ENCODE data around the gene DSTYK. TPM values are rescaled to one million over a fixed set of nuclear protein-coding genes. Genes with fewer than 3 reads are reported as not detected.
"Not testable (repeated sequence)": the region's sequence is repeated elsewhere in the genome, so short reads cannot be mapped to it uniquely, and the experiment has no call there.

DSTYK gene
- total RNA-seq, 1 donor from 2014 or later: 18.3 TPM

DNA sequence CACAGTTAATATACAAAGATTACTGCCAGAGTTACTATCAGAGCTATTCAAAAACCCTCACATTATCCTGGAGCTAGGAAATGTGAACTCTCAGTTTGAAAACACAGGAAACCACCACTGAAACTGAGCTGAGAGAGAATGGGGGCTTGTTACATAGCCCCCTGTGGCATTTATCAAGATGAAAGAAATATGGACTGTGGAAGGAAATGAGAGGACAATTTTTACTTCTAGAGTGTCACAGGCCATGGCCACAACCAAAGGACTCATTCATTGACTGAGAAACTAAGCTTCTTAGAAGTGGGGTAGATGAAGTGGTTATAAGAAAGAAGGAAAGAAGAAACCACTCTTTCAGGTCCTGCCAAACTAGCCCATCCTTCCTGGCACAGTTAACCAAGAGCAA lies 25.3 kb downstream of the DSTYK start:
- no peak for FAIRE-seq
- DNase-seq (ENCODE audit: low spot score in 2 of 2): no peak

DNA sequence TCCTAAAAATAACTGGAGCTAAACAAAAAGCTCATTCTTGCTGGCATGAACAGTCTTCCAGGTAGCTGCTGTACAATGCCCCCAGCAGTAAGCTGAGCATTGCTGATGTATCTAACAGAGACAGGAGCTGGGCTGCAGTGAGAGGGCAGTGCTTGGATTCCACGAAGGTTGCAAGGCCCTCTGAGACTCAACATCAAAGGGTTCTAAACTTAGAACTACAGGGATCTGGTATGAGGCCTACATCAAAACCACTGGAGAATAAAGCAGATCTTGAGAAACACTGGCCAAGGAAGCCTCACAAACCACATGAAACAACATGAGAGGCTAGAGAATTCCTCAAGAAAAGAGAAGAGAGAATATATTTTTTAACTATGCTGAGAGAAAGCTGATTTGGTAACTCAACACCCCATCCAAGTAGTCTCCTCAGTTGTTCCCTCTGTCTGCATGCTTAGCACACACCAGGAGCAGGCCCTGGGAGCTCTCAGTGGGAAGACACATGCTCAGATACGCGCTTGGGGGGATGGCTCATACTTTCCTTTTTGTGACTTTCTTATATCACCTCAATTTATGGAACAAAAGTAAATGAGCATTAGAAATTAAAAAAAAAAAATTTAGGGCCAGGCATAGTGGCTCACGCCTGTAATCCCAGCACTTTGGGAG lies 27.7 kb downstream of the DSTYK start:
- no peak for DNase-seq (ENCODE audit: low spot score in 2 of 2)
- no peak for FAIRE-seq

GRCh38 chr1:205182930-205183329 lies 28.6 kb downstream of the DSTYK start:
- FAIRE-seq (no peak), DNase-seq (ENCODE audit: low spot score in 2 of 2) (no peak)

GRCh38 chr1:205180331-205180730 lies 31.2 kb downstream of the DSTYK start:
- FAIRE-seq; DNase-seq (ENCODE audit: low spot score in 2 of 2): not testable (repeated sequence)

GRCh38 chr1:205179842-205180241 lies 31.7 kb downstream of the DSTYK start:
- FAIRE-seq: no peak
- DNase-seq (ENCODE audit: low spot score in 2 of 2): no peak

GRCh38 chr1:205172729-205173366 lies 38.7 kb downstream of the DSTYK start:
- FAIRE-seq (no peak), DNase-seq (ENCODE audit: low spot score in 2 of 2) (no peak)

- DNase-seq (ENCODE audit: low spot score in 2 of 2): no peak
- FAIRE-seq: no peak
These were observed 40.1 kb downstream of the DSTYK start for GRCh38 chr1:205171369-205171768.

DNA sequence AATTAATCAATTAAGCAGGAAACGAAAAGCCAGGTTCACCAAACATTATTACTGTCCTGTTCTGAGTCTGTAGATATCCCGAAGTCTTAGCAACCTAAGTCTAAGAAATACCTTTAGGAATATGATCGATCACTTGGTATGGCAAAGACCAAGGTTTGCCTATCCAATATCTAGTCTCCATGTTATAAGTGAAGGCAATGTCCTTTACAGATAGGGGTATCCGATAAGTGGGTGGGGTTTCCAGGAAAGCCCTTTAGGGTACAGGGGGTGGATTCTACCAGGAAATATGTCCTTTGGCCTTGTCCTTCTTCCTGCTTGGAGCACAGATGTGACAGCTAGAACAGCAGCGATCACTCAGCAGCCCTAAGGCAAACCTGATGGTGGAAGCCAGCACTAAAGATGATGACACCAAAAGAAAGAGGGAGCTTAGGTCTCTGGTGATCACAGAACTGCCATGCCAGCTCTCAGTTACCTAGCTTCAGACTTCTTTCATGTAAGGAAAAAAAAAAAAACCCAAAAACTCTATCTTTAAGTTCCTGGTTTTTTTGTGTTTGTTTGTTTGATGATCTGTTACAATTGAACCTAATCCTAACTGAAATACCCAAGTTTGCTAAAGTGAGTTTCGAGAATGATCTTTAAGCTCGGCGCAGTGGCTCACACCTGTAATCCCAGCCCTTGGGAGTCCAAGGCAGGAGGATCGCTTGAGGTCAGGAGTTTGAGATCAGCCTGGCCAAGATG lies 40.8 kb downstream of the DSTYK start:
- FAIRE-seq (no peak), DNase-seq (ENCODE audit: low spot score in 2 of 2) (no peak)

- FAIRE-seq: no peak
These were observed 42.3 kb downstream of the DSTYK start for GRCh38 chr1:205169248-205169647.

DNA sequence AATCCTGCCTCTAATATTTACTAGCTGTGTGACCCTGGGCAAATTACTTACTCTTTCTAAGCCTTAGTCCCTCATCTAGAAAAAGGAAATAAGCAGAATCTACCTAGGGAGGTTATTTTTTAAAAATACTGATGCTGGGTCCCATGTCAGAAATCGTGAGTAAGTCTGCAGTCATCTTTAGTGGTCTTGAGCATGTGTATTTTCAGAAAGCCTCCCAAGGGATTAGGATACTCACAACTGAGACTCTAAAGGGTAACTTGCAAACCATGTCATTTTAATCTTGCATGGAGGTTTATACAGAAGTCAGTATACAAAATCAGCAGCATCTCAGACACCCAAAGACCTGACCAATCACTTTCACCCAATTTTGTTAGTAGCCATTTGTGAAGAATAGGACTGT lies 43.2 kb downstream of the DSTYK start:
- DNase-seq (ENCODE audit: low spot score in 2 of 2): no peak
- no peak for FAIRE-seq

More at GRCh38 chr1:205169248-205169647, 42.3 kb downstream of the DSTYK start:
- no peak for DNase-seq (ENCODE audit: low spot score in 2 of 2)

- FAIRE-seq: no peak
- DNase-seq (ENCODE audit: low spot score in 2 of 2): no peak
These were observed 49.2 kb downstream of the DSTYK start for GRCh38 chr1:205162301-205162700.

- DNase-seq (ENCODE audit: low spot score in 2 of 2) (no peak), FAIRE-seq (no peak)
These were observed 50.4 kb downstream of the DSTYK start for GRCh38 chr1:205161076-205161475.

DNA sequence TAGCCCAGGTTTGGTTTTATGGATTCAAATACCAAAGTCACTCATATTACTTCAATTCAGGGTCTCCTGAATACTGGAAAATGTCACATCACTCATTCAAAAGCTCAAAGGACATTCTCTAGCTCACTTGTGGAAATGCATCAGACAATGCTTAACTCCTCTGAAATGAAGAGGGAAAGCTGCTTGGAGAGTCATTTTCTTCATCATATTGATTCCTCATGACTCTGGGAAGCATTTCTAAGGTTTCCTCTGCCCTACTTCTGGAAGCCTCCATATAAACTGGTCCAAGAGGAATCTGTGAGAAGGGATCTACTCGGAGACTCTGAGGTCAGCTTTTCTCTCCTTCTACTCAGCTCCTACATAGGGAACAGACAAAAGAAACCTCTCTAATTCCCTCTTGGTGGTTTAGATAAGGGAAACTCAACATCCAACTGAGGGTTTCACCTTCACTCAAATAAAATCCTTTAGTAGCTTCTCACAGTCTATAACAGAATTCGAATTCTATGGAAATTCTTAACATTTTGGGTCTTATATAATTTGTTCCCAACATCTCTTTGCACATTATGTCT lies 53.4 kb downstream of the DSTYK start:
- DNase-seq (ENCODE audit: low spot score in 2 of 2): no peak
- FAIRE-seq: no peak

GRCh38 chr1:205155665-205156377 lies 55.7 kb downstream of the DSTYK start:
- not testable (repeated sequence) for FAIRE-seq

DNA sequence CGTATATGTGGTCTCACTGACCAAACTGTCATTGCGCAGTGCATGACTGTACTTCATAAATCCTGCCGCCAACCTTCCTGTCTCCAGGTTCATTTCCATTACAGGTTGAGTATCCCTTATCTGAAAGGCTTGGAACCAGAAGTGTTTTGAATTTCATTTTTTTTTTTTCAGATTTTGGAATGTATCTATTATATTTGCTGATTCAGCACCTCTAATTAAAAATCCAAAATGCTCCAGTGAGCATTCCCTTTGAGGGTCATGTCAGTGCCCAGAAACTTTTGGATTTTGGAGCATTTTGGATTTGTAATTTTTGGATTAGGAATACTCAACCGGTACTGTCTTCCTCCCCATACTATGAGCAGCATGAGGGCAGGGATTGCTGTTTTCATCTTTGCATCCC lies 59.0 kb downstream of the DSTYK start:
- no peak for DNase-seq (ENCODE audit: low spot score in 2 of 2)
- FAIRE-seq: no peak

More at GRCh38 chr1:205155665-205156377, 55.7 kb downstream of the DSTYK start:
- not testable (repeated sequence) for DNase-seq (ENCODE audit: low spot score in 2 of 2)

DNA sequence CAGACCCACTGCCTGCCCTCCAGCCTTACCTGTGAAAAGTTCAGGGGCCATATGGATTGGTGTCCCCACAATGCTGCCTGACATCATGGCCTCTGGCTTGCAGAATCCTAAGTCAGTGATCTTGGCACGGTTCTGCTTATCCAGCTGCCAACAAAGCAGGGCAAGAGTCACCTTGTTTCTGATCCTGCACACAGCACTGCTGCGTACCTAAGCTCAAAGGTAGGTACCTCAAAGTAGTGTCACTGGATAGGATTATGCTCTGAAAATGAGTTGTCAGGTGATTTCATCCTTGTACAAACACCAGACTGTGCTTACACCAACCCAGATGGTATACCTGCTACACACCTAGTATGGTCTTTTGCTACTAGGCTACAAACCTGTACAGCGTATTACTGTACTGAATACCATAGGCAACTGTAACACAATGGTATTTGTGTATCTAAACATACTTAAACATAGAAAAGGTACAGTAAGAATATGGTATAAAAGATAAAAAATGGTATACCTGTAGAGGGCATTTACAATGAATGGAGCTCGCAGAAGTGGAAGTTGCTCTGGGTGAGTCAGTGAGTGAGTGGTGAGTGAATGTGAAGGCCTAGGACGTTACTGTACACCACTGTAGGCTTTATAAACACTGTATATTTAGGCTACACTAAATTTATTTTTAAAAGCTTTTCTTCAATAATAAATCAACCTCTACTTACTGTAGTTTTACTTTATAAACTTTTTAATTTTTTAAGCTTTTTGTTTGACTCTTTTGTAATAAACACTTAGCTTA lies 60.7 kb downstream of the DSTYK start:
- FAIRE-seq (no peak), DNase-seq (ENCODE audit: low spot score in 2 of 2) (no peak)

- FAIRE-seq: no peak
- DNase-seq (ENCODE audit: low spot score in 2 of 2): no peak
These were observed 64.2 kb downstream of the DSTYK start for GRCh38 chr1:205147191-205147835.

DNA sequence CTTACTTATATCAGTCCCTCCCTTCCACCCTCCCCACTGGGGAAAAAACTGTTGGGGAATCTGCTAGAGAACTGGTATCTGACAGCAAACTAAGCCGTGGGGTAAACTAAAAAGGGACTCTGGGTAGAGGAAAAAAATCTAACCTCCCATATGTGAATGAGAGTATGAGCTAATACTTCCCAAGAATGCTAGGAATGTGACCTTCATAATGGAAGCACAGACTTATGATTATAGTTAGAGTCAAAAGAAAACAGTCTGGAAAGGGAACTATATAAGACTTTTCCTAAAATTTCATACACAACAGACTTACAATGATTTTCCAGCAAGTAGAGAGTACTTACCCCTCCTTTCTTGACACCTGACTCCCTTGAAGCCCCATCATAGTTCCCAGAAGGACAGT lies 66.8 kb downstream of the DSTYK start:
- FAIRE-seq (no peak), DNase-seq (ENCODE audit: low spot score in 2 of 2) (no peak)

DNA sequence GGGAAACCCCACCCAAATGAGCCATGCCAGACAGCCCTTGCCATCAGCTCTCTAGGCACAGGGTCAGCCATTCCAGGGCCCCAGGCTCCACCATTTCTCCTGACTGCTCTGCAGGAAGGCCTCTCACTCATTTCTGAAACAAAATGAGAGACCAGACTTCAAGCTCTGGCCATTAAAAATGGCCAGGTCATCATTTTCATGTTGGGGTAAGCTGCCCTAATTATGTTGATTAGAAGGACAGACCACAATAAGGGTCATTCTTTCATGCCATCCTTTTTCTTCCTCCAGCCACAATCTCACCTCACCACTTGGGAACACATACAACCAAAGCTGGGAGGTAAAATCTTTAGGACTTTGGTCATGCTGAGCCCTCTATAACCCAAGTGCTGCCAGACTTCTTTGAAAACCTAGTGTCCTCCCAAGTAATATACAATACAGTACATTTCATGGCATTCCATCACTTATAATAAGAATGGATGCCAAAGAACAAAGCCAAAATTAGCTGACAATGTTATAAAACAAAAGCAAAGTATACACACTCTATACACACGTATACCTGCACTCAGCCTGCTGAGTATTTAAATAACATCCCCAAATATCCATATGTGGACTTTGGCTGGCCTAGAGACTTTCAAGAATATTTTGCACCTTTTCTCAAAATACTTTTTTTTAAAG lies 67.3 kb downstream of the DSTYK start:
- FAIRE-seq (no peak), DNase-seq (ENCODE audit: low spot score in 2 of 2) (no peak)

All from frontal cortex (tissue), 4 donors.